Right cardiac atrium (tissue), 5 donors: ENCODE data around the gene TGFBI. TPM values are rescaled to one million over a fixed set of nuclear protein-coding genes. Genes with fewer than 3 reads are reported as not detected.

Experiments
- ATAC-seq, 2 donors: fragments of 200-7000 bp; cut with Tn5 transposase; one replicate each; pipeline versions ENCODE4 v1.8.0 to v1.9.1; 2020; ENCODE audit warnings: moderate library complexity in 2 of 2, mild to moderate bottlenecking in 1 of 2
- DNase-seq, 3 donors: peaks; one replicate each; pipeline ENCODE4 v3.0.0-alpha.2; 2020
- H3K27ac ChIP-seq: one replicate; pipeline ENCODE4 v1.5.1; 2013; ENCODE audit warnings: mild to moderate bottlenecking, low read length, control low read depth, moderate library complexity
- H3K27me3 ChIP-seq: one replicate; pipeline ENCODE4 v1.6.1; 2013; ENCODE audit not compliant: control insufficient read depth, insufficient read depth
- H3K4me1 ChIP-seq: one replicate; pipeline ENCODE4 v1.6.1; 2013; ENCODE audit warnings: low read length; ENCODE audit not compliant: control insufficient read depth, insufficient read depth
- H3K4me3 ChIP-seq: one replicate; pipeline ENCODE4 v1.5.1; 2013; ENCODE audit warnings: low read length, control low read depth
- H3K9me3 ChIP-seq: one replicate; pipeline ENCODE4 v1.6.1; 2013; ENCODE audit warnings: low read length; ENCODE audit not compliant: control insufficient read depth
- WGBS: extraction: QIAGEN DNeasy Blood & Tissue Kit; methylation state at CpG from one replicate; pipeline ENCODE4 v1.1.7; 2013; 5-methylcytosine and 5-hydroxymethylcytosine counted together
- intact Hi-C, 4 donors: fragments of 100-400 bp; cut with DNase I; formaldehyde crosslinking; loops; one replicate each; pipeline versions ENCODE4 v1.11.0 to v1.14.0; 2022 to 2023
- polyA plus RNA-seq: library from polyadenylated mRNA; stranded (reverse); fragments of 200-250 nt; gene quantifications from one replicate; pipeline ENCODE4 v1.2.3, GENCODE V29; 2013
- total RNA-seq, 4 donors: library from RNA; stranded (reverse); fragmentation: NEBNext Ultra II Directional; extraction: Animal tissue kit (Norgen Biotek cat#: 25700); gene quantifications; one replicate each; pipeline ENCODE4 v1.2.1, GENCODE V29; 2021
- donor health status: healthy with polysubstance abuse.
- donor health status: DM: no; HTN: yes; CAD: no.
- donor health status: DM: no; HTN: no; CAD: no.
- donor health status: DM: no; HTN: yes; CAD: no; lungs with severe emphysema.
- donor health status: DM: yes; HTN: yes; CAD: no.

Gene TGFBI
- total and polyA plus RNA-seq, 5 donors = 41.6 to 60.4 (median 47.0) TPM

DNA sequence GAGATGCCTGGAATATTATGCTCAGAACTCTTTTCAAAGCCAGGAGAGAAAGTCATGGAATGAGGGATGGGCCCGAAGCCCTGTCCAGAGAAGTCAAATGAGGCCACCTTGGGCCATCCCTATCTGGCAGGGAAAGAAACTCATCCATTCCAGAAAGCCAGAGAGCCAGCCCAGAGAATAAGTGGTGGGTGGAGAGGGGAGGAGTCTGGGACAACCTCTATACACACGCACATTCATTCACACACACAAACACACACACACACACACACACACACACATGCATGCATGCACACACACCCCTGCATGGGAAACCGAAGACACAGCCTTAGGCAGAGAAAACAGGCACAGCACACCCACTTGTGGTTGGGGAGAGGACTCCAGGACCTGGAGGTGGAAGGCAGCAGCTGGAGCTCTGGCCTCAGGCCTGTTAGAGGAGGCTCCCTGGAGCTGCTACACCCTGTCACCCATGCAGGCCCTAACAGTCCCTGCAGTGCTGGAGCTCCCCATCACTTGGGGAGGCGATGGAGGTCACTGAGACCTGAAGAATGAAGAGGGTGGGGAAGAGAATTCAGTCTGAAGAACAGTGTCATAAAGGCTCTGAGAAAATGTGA lies 38.0 kb downstream of the TGFBI start:
- ATAC-seq (peak; percentile 75 to 77), DNase-seq (peak in 2 of 3 donors; percentile 53 to 77)
- peaks cover 3% of the 10 kb centered on the region for H3K4me1 ChIP-seq
- no peak overlapping the region for H3K4me3 ChIP-seq
- no peaks in the 10 kb centered on the region for H3K27me3 ChIP-seq
- intact Hi-C loops = loop anchor here in 1 of 4 donors (10.0 kb wide), 1 partner anchor 122 kb away; no protein-coding TSS in a partner anchor
- 39% methylated on average over 4 of the region's 4 CpGs for WGBS
- no peak overlapping the region for H3K27ac ChIP-seq
- H3K9me3 ChIP-seq = no peaks in the 10 kb centered on the region

GRCh38 chr5:136067422-136067821 lies 38.6 kb downstream of the TGFBI start:
- DNase-seq (no peak), ATAC-seq (no peak)
- Histone ChIP-seq H3K27ac (no peak overlapping the region), H3K4me3 (no peak overlapping the region), H3K9me3 (no peaks in the 10 kb centered on the region), H3K4me1 (peaks cover 3% of the 10 kb centered on the region), H3K27me3 (no peaks in the 10 kb centered on the region)
- WGBS = 96% methylated on average over 1 of the region's 1 CpG
- intact Hi-C loops = loop anchor here in 1 of 4 donors (10.0 kb wide), 1 partner anchor 123 kb away; no protein-coding TSS in a partner anchor

DNA sequence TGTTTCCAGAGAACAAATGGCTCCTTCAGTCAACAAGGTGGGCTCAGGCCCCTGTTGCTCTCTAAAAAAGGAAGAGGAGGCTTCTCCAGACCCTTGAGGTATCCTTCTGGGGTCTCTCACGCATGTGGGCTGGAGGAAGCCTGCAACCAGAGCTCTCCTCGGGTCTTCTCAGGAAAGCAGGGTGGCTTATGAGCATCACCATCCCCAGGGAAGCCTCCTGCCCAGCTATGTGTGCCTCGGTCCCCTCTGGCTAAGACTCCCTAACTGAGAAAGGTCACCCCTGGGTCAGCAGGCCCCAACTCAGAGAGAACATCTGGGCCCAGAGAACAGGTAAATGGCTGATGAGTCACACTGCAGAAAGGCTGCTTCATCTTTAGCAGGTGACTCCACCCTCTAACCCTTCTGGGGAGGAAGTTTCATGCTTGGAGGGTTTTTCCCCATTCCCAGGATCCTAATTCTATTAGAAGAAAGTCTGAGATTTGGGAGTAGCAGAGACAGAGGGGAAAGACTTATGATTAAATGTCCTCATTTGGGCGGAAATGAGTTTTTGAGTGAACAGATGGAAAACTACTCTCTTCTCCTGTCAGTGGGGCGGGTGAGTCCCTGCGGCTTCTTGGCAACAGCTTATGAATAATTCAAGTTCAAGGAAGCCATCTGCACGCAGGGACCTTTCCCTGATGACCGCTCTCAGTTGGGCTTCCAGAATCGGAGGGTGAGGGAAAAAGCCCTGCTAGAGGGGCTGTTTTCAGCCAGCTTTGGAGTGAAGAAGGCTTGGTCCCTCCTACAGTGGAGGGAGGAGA lies 41.9 kb downstream of the TGFBI start:
- intact Hi-C loops = no loop called here
- 57% methylated on average over 9 of the region's 9 CpGs for WGBS
- DNase-seq = no peak
- no peaks in the 10 kb centered on the region for H3K9me3 ChIP-seq
- ATAC-seq = peak in 1 of 2 donors; percentile 26
- no peak overlapping the region for H3K4me3 ChIP-seq
- no peaks in the 10 kb centered on the region for H3K27me3 ChIP-seq
- no peak overlapping the region for H3K27ac ChIP-seq
- peaks cover 3% of the 10 kb centered on the region for H3K4me1 ChIP-seq

DNA sequence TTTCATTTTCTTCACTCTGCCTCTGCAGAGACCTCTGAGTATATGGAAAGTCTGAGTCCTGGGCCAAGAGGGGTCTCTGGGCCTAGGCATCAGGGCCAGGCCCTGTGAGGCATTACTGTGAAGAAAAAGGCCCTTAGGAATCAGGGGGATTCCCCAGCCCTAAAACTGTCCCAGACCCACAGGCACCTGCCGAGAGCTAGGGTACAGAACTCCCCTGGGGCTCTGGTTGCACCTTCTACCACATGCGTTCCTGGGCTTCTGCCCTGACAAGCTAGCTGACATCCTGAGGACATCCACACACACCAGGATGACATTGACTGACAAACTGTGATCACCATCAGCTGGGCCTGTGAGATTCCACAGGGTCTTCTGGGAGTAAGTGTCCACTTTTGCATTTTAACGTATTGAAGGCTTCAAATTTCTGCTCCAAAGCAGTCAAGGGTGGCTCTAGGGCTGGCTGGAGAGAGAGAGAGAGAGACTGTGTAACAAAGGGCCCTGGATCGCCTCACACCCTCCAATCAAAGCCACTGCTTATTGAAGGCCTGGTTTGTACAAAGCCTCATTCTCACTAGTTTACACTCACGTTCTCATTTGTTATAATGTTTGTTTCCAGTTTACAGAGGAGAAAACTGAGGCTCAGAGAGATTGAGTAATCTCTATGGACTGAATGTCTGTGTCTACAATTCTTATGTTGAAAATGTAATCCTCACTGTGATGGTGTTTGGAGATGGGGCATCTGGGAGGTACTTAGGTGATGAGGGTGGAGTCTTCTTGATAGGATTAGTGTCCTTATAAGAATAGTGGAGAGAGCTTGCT lies 45.1 kb downstream of the TGFBI start:
- H3K27me3 ChIP-seq = no peaks in the 10 kb centered on the region
- WGBS = 95% methylated on average over 5 of the region's 5 CpGs
- H3K4me1 ChIP-seq = no peaks in the 10 kb centered on the region
- H3K9me3 ChIP-seq = no peaks in the 10 kb centered on the region
- ATAC-seq (no peak), DNase-seq (no peak)
- intact Hi-C loops = no loop called here
- no peak overlapping the region for H3K4me3 ChIP-seq
- no peak overlapping the region for H3K27ac ChIP-seq

GRCh38 chr5:136075466-136075891 lies 46.7 kb downstream of the TGFBI start:
- intact Hi-C loops = no loop called here
- H3K27me3 ChIP-seq = no peaks in the 10 kb centered on the region
- no peak overlapping the region for H3K4me3 ChIP-seq
- no peaks in the 10 kb centered on the region for H3K9me3 ChIP-seq
- DNase-seq (no peak), ATAC-seq (no peak)
- no peaks in the 10 kb centered on the region for H3K4me1 ChIP-seq
- 83% methylated on average over 1 of the region's 1 CpG for WGBS
- H3K27ac ChIP-seq = no peak overlapping the region

DNA sequence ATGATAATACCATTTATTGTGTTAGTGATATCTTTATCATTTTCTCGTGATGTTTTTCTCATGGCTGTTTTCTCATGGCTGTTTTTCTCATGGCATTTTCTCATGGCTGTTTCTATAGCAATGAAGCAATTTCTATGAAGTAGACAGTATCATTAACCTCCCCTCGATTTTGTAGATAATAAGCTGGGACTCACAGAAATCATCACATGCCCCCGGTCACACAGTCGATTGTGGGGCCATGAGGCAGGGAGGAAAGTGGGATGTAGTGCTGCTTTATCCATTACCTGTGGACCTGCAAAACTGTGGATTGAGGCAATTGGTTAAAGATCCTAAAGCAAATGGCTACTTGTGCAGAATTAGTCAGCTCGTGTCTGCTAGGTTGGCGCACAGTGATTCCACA lies 47.3 kb downstream of the TGFBI start:
- no peak for DNase-seq

GRCh38 chr5:136076881-136077445 lies 48.2 kb downstream of the TGFBI start:
- Histone ChIP-seq H3K27me3 (no peaks in the 10 kb centered on the region), H3K9me3 (no peaks in the 10 kb centered on the region), H3K4me1 (no peaks in the 10 kb centered on the region), H3K27ac (no peak overlapping the region), H3K4me3 (no peak overlapping the region)
- 91% methylated on average over 4 of the region's 4 CpGs for WGBS
- no peak for DNase-seq
- intact Hi-C loops = no loop called here
- no peak for ATAC-seq

More for the DNA sequence above, 47.3 kb downstream of the TGFBI start:
- intact Hi-C loops = no loop called here
- WGBS = 72% methylated on average over 6 of the region's 6 CpGs
- no peaks in the 10 kb centered on the region for H3K4me1 ChIP-seq
- no peak overlapping the region for H3K27ac ChIP-seq
- no peaks in the 10 kb centered on the region for H3K27me3 ChIP-seq
- no peak for ATAC-seq
- H3K4me3 ChIP-seq = no peak overlapping the region
- H3K9me3 ChIP-seq = no peaks in the 10 kb centered on the region

GRCh38 chr5:136079195-136079985 lies 50.6 kb downstream of the TGFBI start:
- Histone ChIP-seq H3K4me3 (no peak overlapping the region), H3K27ac (no peak overlapping the region), H3K27me3 (no peaks in the 10 kb centered on the region), H3K9me3 (no peaks in the 10 kb centered on the region), H3K4me1 (no peaks in the 10 kb centered on the region)
- intact Hi-C loops = no loop called here
- DNase-seq (peak in 2 of 3 donors; percentile 53 to 64), ATAC-seq (no peak)
- WGBS = 67% methylated on average over 25 of the region's 25 CpGs

DNA sequence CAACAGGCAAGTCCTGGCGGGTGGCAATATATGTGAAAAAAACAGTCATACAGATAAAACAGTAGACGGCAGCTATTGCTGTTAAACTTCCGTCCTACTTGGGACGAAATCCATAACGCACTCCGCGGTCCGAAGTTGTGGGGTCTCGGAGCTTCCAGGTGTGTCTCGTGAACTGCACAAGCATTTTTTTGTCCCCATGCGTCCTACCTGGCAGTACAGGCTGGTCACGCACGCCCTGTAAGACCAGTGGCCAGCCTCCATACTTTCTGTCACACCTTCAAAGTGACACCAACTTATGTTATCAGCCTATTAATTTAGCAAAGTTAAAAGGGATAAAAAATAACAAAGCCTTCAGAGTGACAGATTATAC lies 51.3 kb downstream of the TGFBI start:
- intact Hi-C loops = loop anchor here in 3 of 4 donors (5.0 to 10.0 kb wide), 3 partner anchors 95 to 135 kb away; no protein-coding TSS in a partner anchor
- DNase-seq (no peak), ATAC-seq (peak in 1 of 2 donors; percentile 7)
- no peaks in the 10 kb centered on the region for H3K4me1 ChIP-seq
- H3K27ac ChIP-seq = no peak overlapping the region
- H3K4me3 ChIP-seq = peak overlapping the region; percentile 11
- H3K27me3 ChIP-seq = no peaks in the 10 kb centered on the region
- WGBS = 52% methylated on average over 13 of the region's 13 CpGs
- no peaks in the 10 kb centered on the region for H3K9me3 ChIP-seq
